H9 (cell line): ENCODE data around the gene RAB3IL1. TPM values are rescaled to one million over a fixed set of nuclear protein-coding genes. Genes with fewer than 3 reads are reported as not detected.

Experiments used
- DNase-seq: peaks from one replicate; pipeline ENCODE4 v3.0.0-alpha.2; 2017
- H2AFZ ChIP-seq: one replicate; pipeline ENCODE4 v1.6.1; 2013; ENCODE audit warnings: mild to moderate bottlenecking, low read length, control low read depth, moderate library complexity
- H2AK5ac ChIP-seq: 2 replicates; pipeline ENCODE4 v1.6.1; 2013; ENCODE audit warnings: low read length, control low read depth, mixed read lengths; ENCODE audit not compliant: insufficient read length
- H2BK120ac ChIP-seq: one replicate; pipeline ENCODE4 v1.6.1; 2013; ENCODE audit warnings: low read depth, mild to moderate bottlenecking, low read length, control low read depth, inconsistent platforms; ENCODE audit not compliant: poor library complexity, severe bottlenecking
- H2BK12ac ChIP-seq: 2 replicates; pipeline ENCODE4 v1.6.1; 2013; ENCODE audit warnings: low read length, control low read depth, mixed read lengths, low read depth; ENCODE audit not compliant: insufficient read length
- H2BK15ac ChIP-seq: 2 replicates; pipeline ENCODE4 v1.6.1; 2013; ENCODE audit warnings: low read depth, low read length, control low read depth
- H2BK20ac ChIP-seq: one replicate; pipeline ENCODE4 v1.6.1; 2013; ENCODE audit warnings: low read depth, mild to moderate bottlenecking, low read length, control low read depth, inconsistent platforms; ENCODE audit not compliant: poor library complexity, severe bottlenecking
- H2BK5ac ChIP-seq: 2 replicates; pipeline ENCODE4 v1.6.1; 2013; ENCODE audit warnings: low read length, control low read depth, mixed read lengths; ENCODE audit not compliant: insufficient read length
- H3K14ac ChIP-seq: 2 replicates; pipeline ENCODE4 v1.6.1; 2013; ENCODE audit warnings: low read length, control low read depth; ENCODE audit not compliant: insufficient read depth
- H3K18ac ChIP-seq: 2 replicates; pipeline ENCODE4 v1.6.1; 2013; ENCODE audit warnings: low read depth, mild to moderate bottlenecking, mixed read lengths, low read length, control low read depth; ENCODE audit not compliant: insufficient read length
- H3K23ac ChIP-seq: 2 replicates; pipeline ENCODE4 v1.6.1; 2013; ENCODE audit warnings: low read length, control low read depth, mixed read lengths, low read depth; ENCODE audit not compliant: insufficient read length
- H3K23me2 ChIP-seq: 2 replicates; pipeline ENCODE4 v1.6.1; 2013; ENCODE audit warnings: low read depth, mild to moderate bottlenecking, mixed read lengths, low read length, control low read depth; ENCODE audit not compliant: insufficient read length, poor library complexity, severe bottlenecking
- H3K27ac ChIP-seq: 2 replicates; pipeline ENCODE4 v1.5.1; 2013; ENCODE audit warnings: low read length, control low read depth, mixed read lengths, low read depth; ENCODE audit not compliant: insufficient read length
- H3K27me3 ChIP-seq: 2 replicates; pipeline ENCODE4 v1.6.1; 2013; ENCODE audit warnings: low read length, control low read depth, inconsistent platforms; ENCODE audit not compliant: insufficient read depth
- H3K4ac ChIP-seq: 2 replicates; pipeline ENCODE4 v1.6.1; 2013; ENCODE audit warnings: low read depth, mild to moderate bottlenecking, control low read depth, inconsistent platforms, low read length, moderate library complexity
- H3K4me1 ChIP-seq: 2 replicates; pipeline ENCODE4 v1.6.1; 2013; ENCODE audit warnings: low read length, control low read depth, inconsistent platforms; ENCODE audit not compliant: insufficient read depth
- H3K4me2 ChIP-seq: 2 replicates; pipeline ENCODE4 v1.6.1; 2013; ENCODE audit warnings: low read length, control low read depth, mixed read lengths; ENCODE audit not compliant: insufficient read length, insufficient read depth
- H3K56ac ChIP-seq: 2 replicates; pipeline ENCODE4 v1.6.1; 2013; ENCODE audit warnings: low read depth, mild to moderate bottlenecking, mixed read lengths, low read length, control low read depth; ENCODE audit not compliant: insufficient read length
- H3K79me1 ChIP-seq: 2 replicates; pipeline ENCODE4 v1.6.1; 2013; ENCODE audit warnings: low read depth, mild to moderate bottlenecking, moderate library complexity, low read length, control low read depth, inconsistent platforms; ENCODE audit not compliant: insufficient read depth, poor library complexity, severe bottlenecking
- H3K79me2 ChIP-seq: 2 replicates; pipeline ENCODE4 v1.6.1; 2013; ENCODE audit warnings: low read length, control low read depth, inconsistent platforms; ENCODE audit not compliant: insufficient read depth
- H3K9ac ChIP-seq: 2 replicates; pipeline ENCODE4 v1.6.1; 2013; ENCODE audit warnings: low read length, control low read depth, mixed read lengths; ENCODE audit not compliant: insufficient read length; ENCODE audit errors: extremely low read depth
- H3K9me3 ChIP-seq: one replicate; pipeline ENCODE4 v1.6.1; 2013; ENCODE audit warnings: low read depth, low read length, inconsistent platforms; ENCODE audit not compliant: control insufficient read depth
- H3T11ph ChIP-seq: one replicate; pipeline ENCODE4 v1.6.1; 2013; ENCODE audit warnings: mild to moderate bottlenecking, low read length, control low read depth, inconsistent platforms
- H4K20me1 ChIP-seq: one replicate; pipeline ENCODE4 v1.6.1; 2013; ENCODE audit not compliant: control insufficient read depth, insufficient read length, insufficient read depth
- H4K5ac ChIP-seq: 2 replicates; pipeline ENCODE4 v1.6.1; 2013; ENCODE audit warnings: low read depth, mild to moderate bottlenecking, mixed read lengths, low read length, control low read depth; ENCODE audit not compliant: insufficient read length
- H4K8ac ChIP-seq: replicated peaks from 2 replicates; pipeline ENCODE4 v1.6.1; 2013; ENCODE audit warnings: low read length, control low read depth, mixed read lengths, low read depth; ENCODE audit not compliant: insufficient read length
- H4K91ac ChIP-seq: 2 replicates; pipeline ENCODE4 v1.6.1; 2013; ENCODE audit warnings: low read depth, mild to moderate bottlenecking, moderate library complexity, mixed read lengths, low read length, control low read depth; ENCODE audit not compliant: insufficient read length
- H3K27ac Mint-ChIP-seq, 3 experiments: 2 replicates in 2 of 3; 3 replicates in 1 of 3; pipeline ENCODE4 v1.8.0; 2020 to 2021; ENCODE audit warnings: mixed read lengths in 3 of 3, mild to moderate bottlenecking in 1 of 3, moderate library complexity in 1 of 3
- H3K27me3 Mint-ChIP-seq: 2 replicates; pipeline ENCODE4 v1.8.0; 2021; ENCODE audit warnings: low read depth, mild to moderate bottlenecking, moderate library complexity, mixed read lengths
- H3K36me3 Mint-ChIP-seq, 3 experiments: 2 replicates in 2 of 3; 3 replicates in 1 of 3; pipeline ENCODE4 v1.8.0; 2020 to 2021; ENCODE audit warnings: low read depth in 3 of 3, mixed read lengths in 3 of 3; ENCODE audit not compliant: insufficient read depth in 1 of 3
- H3K4me1 Mint-ChIP-seq, 2 experiments: 2 replicates each; pipeline ENCODE4 v1.8.0; 2020; ENCODE audit warnings: mixed read lengths in 2 of 2
- H3K4me3 Mint-ChIP-seq, 2 experiments: 2 replicates in 1 of 2; 3 replicates in 1 of 2; pipeline ENCODE4 v1.8.0; 2020 to 2021; ENCODE audit warnings: mild to moderate bottlenecking in 2 of 2, mixed read lengths in 2 of 2, moderate library complexity in 1 of 2
- H3K9me3 Mint-ChIP-seq, 2 experiments: 2 replicates in 1 of 2; 3 replicates in 1 of 2; pipeline ENCODE4 v1.8.0; 2020; ENCODE audit warnings: mild to moderate bottlenecking in 2 of 2, mixed read lengths in 2 of 2, moderate library complexity in 1 of 2
- CTCF ChIP-seq: fragments of 200-600 bp; sonication (generic); conservative IDR thresholded peaks from 3 replicates; pipeline ENCODE4 v1.8.0; 2021; ENCODE audit warnings: antibody characterized with exemption, mild to moderate bottlenecking
- WGBS: extraction: QIAGEN DNeasy Blood & Tissue Kit; methylation state at CpG from one replicate; pipeline ENCODE4 v1.1.7; 2013; ENCODE audit warnings: missing lambda C conversion rate, low lambda C conversion rate, mixed read lengths; ENCODE audit not compliant: insufficient read length; ENCODE audit errors: extremely low coverage; 5-methylcytosine and 5-hydroxymethylcytosine counted together
- total RNA-seq: library from RNA; stranded (reverse); gene quantifications from 2 replicates; pipeline ENCODE4 v1.2.1, GENCODE V29; 2021

RAB3IL1 gene
- total RNA-seq, 1 experiment from 2014 or later = 2.4 TPM

- Histone ChIP-seq H4K91ac (no peak overlapping the region), H3K27me3 (no peaks in the 10 kb centered on the region), H3K23me2 (no peaks in the 10 kb centered on the region), H2BK20ac (no peak overlapping the region), H3K27ac (no peak overlapping the region), H2BK5ac (no peak overlapping the region), H4K8ac (no peak overlapping the region), H3T11ph (no peak overlapping the region), H3K79me1 (no peaks in the 10 kb centered on the region), H2BK120ac (no peak overlapping the region), H3K14ac (no peak overlapping the region), H2AK5ac (no peak overlapping the region), H2AFZ (no peak overlapping the region), H3K79me2 (no peaks in the 10 kb centered on the region), H3K4me2 (no peak overlapping the region), H3K4me1 (no peaks in the 10 kb centered on the region), H3K18ac (no peak overlapping the region), H2BK15ac (no peak overlapping the region), H2BK12ac (no peak overlapping the region), H3K4ac (no peak overlapping the region), H3K23ac (no peak overlapping the region), H3K56ac (no peak overlapping the region), H4K5ac (no peak overlapping the region), H3K9ac (no peak overlapping the region), H3K9me3 (no peaks in the 10 kb centered on the region), H4K20me1 (no peaks in the 10 kb centered on the region)
- peaks cover 2% of the 10 kb centered on the region for H3K27me3 Mint-ChIP-seq
- WGBS = no CpG with 5 or more reads among the region's 15 CpGs
- H3K36me3 Mint-ChIP-seq = no peaks in the 10 kb centered on the region
- H3K4me3 Mint-ChIP-seq = no peak overlapping the region
- TF ChIP-seq CTCF = no peak
- no peak for DNase-seq
- no peaks in the 10 kb centered on the region for H3K9me3 Mint-ChIP-seq
- peaks cover 0 to 22% of the 10 kb centered on the region in 2 experiments; a peak in 3 of 4 replicates for H3K4me1 Mint-ChIP-seq
- H3K27ac Mint-ChIP-seq = peak overlapping the region in 1 of 3 experiments; percentile 84; a peak in 1 of 7 replicates
These were observed 20.5 kb downstream of the RAB3IL1 start for GRCh38 chr11:61896665-61897386.
